T follicular helper cell (primary cell): Measurements from ENCODE around the gene A4GALT.

Experiments used
- DNase-seq: peaks from one replicate; pipeline ENCODE4 v3.0.0-alpha.2; 2020; ENCODE audit warnings: low read depth

Gene A4GALT

DNA sequence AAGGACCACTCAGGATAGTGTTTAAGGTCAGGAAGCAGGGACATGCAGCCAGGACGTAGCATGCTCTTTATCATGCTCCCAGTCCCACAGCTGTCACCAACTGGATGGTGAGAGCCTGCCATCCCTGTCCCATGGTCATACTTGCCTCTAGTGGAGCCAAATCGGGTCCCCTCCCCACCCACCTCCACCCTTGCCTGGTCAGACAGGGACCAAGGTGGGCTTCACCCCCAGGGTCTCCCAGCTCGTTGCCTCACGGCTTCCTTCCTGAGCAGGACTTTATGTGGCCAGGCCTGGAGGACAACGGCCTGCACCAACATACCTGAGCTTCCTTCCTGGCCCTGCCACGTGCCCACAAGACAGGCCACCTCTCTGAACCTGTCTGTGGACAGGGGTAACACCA lies 19.8 kb downstream of the A4GALT start:
- DNase-seq = no peak

- no peak for DNase-seq
These were observed 20.3 kb downstream of the A4GALT start for GRCh38 chr22:42700355-42700754.

DNA sequence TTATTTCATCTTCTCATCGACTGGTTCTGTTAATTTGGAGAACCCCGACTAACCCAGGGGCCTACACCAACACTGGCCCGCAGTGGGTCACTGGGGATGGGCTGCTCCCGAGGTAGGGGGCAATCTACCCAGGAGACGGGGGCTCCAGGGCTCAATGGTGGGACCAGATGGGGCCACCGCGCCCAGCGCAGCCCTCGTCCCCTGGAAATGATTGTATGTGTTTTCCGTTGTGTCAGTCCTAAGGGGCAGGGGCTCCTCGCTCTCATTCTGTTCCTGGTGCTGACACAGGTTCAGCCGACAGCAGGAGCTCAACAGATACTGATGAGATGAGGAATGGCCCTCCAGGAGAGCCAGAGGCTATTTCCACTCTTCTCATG lies 20.7 kb downstream of the A4GALT start:
- DNase-seq = no peak

DNA sequence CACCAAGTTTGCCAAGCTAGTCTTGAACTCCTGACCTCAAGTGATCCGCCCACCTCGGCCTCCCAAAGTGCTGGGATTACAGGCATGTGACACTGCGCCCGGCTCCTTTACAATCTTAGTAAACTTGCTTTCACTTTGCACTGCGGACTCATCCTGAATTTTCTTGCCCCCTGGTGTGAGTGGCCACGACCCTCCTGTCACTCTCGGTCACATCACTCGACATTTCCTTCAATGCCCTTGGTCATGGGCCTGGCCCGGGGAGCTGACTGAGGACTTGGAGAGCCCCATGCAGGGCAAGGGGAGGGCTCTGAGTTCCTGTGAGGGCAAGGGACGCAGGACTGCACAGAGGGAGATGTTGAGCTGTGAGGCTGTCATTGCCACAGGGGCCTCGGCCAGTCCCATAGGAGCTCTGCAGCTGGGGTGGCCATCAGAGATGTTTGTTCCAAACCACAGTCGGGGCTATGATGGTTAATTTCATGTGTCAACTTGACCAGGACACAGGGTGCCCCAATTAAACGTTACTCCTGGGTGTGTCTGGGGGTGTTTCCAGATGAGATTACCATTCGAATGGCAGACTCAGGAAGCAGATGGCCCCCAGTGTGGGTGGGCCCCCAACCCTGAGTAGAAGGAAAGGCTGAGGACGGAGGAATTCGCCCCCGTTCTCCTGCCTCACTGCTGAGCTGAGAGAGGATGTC lies 21.2 kb downstream of the A4GALT start:
- no peak for DNase-seq

DNA sequence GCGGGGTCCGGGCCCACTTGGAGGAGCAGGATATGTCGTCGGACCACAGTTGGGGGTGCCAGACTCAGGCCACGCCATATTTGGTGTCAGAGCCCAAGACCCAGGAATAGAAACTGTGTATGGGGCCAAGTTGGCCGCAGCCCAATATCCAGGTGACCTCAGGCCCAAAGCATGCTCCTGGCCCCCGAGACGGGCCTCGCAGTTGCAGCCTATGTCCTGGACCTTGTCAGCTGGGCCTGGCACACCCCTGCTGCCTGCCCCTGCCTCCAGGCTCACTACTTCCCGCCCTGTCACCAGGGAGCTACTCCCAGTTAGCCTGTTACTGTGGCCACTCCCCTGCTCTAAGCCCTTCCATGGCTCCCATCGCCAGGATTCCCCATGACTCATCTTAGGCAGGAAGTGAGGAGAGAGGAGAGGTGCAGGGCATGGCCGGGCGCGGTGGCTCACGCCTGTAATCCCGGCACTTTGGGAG lies 23.1 kb downstream of the A4GALT start:
- DNase-seq = no peak

- no peak for DNase-seq
These were observed 24.2 kb downstream of the A4GALT start for GRCh38 chr22:42696331-42696967.

DNA sequence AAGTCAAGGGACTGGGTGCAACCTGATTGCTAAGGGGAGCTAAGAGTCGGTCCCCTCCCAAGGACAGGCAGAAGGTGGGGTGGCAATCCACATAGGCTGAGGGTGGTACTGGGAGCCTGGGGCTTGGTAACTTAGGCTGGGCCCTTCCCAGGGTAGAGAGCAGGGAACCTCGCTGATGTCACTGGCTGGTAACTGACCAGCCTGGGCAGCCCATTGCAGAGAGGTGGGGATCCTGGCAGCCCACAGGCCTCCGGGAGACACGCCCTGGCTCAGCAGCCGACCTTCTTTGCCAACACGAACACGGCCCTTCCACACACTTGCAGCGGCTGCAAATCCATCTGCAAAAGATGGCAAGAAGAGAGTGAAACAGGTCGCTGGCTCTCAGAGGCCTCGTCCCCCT lies 25.4 kb downstream of the A4GALT start:
- no peak for DNase-seq

DNA sequence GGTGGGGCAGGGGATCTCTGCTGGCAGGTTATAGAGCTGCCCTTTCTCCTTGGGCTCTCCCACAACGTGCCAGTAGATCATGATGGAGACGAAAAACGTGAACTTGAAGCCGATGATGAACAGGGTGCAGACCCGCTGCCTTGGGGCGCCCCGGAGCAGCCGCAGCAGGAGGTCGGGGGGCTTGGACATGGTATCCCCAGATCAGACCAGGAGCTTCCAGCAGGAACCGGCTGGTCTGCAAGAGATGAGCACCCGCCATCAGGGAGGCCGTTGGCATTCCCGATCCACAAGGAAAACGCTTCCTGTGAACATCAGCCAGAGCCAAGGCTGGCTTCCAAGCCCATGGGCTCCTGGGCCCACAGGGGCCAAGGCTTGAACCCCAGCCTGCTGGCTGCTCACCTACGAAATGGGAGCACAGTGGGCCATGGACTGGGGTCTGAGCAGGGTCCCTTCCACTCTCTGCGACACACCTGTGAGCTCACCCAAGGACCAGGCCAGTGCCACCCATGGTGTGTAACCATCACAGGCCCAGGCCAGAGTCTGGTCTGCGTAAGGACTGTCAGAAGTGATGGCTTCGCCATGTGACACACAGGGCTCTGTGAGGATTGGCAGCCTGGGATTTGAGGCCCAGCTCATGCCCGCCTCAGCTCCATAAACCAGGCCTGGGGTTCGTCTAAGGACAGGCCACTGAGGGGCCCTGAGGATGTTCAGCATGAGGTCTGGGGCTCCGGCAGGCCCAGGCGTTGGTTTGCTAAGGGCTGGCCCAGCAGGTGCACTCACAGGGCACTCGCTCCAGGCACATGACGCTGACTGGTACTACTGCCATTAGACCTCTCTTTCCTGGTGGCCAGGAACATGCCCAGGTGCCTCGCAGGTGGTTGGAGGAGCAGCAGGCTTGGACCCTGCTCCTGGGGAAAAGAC lies 26.6 kb downstream of the A4GALT start:
- no peak for DNase-seq

- DNase-seq = no peak
These were observed 27.5 kb downstream of the A4GALT start for GRCh38 chr22:42693055-42693762.

- no peak for DNase-seq
These were observed 28.2 kb downstream of the A4GALT start for GRCh38 chr22:42692239-42693054.

- no peak for DNase-seq
These were observed 29.2 kb downstream of the A4GALT start for GRCh38 chr22:42691440-42691839.

DNA sequence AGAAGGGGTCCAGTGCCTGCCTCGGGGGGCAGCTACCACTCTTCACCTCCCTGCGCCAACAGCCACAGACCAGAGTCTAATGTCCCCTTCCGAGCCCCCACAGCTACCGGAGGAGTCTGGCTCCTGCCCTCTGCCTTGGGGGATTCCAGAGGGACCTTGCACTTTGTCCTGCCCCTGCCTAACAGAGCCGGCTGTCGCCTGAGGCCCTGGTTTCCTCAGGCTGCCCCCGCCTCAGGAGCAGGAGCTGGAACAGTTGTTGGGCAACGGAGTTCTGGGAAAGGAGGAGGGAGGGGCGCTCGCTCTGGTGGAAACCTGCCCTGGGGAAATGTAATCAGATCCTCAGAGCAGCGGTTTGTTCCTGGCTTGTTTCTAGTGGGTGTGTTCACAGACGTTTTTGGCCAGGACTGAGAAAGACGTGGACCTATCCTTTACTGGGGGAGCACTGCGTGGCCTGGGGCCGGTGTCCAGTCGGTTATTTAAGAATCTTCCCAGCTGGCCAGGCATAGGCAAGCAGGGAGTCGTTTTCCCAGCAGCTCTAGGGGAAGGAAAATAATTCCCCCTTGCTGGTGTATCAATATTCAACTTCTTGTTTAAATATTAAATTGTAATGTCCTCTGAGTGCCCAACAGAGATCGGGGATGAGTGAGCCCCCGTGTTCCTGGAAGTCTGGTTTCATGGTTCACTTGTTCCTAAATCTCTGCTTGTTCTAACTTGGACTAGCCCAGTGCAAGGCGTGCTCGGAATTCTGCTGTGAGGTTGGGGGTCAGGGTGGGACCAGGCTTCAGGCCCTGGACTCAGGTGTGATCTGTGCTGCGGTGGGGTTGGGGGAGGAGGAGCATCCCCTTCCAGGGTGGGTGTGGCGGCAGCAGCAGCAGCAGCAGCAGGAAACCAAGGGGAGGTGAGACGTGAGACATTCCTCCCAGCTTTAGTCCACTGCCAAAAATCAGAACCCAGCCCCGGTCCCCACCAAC lies 32.1 kb downstream of the A4GALT start:
- DNase-seq = no peak

DNA sequence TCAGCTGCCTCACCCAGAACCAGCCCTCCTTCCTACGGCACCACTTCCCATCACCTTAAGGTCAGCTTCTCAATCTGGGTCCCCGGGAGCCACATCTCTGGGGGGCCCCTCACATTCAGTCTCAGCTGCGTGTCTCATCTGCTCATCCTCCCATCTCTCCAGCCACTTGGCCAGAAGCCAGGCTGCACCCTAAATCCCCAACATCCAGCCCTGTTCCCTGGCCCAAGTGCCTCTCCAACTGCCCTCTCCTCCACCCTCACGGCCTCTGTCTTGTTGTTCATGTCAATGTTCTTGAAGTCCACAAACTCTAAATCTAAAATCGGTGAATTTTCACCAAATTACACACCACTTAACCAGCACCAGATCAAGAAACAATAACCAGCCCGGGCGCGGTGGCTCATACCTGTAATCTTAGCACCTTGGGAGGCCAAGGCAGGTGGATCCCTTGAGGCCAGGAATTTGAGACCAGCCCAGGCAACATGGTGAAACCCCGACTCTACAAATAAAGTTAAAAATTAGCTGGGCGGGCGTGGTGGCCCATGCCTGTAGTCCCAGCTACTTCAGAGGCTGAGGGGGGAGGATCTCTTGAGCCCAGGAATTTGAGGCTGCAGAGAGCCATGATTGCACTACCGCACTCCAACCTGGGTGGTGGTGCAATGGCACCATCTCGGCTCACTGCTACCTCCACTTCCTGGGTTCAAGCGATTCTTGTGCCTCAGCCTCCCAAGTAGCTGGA lies 33.7 kb downstream of the A4GALT start:
- no peak for DNase-seq

DNA sequence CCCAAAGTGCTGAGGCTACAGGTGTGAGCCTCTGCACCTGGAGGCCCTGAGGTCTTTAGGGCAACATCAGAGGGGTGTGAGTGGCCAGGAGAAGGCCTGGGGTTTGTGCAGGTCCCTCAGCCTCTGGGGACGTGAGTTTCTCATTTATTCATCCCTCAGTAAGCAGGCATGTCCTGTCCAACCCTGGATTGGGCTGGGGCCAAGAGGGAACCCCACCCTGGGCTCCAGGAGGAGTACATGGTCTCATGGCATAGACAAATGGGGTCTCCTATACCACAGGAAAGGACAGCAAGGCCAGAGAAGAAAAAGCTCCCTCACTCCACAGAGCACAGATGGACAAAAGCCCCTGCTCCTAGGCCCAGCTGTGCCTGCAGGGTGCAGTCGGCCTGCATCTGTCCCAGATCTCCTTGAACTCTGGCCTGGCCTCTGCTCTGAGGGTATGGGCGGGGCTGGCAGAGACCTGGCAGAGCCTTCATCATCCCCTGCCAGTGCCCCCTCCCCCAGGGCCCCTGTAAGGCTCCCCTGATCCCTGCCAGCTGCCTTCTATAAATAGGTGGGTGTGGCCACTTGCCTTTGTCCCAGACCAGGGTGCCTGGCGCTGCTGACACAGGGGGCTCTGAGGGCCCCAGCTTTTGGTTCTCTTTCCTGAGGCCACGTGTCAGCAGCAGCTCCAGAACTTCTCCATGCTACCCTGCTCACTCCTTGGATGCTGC lies 34.6 kb downstream of the A4GALT start:
- DNase-seq = no peak

DNA sequence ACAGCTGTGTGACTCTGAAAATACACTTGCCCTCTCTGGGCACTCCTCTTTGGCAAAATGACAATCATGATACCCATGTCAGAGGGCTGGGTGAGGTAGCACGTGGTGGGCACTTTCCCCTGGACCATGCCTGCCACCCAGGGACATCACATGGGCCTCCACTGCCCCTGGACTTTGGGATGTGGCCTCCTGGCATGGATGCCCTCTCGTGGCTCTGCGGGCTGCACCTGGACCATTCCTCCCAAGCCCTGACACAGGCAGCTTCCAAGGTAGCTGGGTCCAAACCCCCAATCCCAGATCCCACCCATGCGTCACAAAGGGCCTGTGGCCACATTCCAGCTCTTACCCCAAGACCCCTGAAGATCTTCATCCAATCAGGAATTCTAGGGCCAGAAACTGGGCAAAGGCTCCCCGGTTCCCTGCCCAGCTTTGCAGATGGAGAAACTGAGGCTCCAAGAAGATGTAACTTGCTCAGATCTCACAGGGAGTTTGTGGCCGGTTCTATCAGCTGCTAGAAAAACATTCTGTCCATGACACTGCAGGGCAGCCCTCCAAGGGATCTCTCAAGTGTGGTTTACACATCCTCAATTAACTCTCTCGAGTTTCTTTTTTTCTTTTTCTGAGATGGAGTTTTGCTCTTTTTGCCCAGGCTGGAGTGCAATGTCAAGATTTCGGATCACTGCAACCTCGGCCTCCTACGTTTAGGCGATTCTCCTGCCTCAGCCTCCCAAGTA lies 36.0 kb downstream of the A4GALT start:
- DNase-seq = no peak

DNA sequence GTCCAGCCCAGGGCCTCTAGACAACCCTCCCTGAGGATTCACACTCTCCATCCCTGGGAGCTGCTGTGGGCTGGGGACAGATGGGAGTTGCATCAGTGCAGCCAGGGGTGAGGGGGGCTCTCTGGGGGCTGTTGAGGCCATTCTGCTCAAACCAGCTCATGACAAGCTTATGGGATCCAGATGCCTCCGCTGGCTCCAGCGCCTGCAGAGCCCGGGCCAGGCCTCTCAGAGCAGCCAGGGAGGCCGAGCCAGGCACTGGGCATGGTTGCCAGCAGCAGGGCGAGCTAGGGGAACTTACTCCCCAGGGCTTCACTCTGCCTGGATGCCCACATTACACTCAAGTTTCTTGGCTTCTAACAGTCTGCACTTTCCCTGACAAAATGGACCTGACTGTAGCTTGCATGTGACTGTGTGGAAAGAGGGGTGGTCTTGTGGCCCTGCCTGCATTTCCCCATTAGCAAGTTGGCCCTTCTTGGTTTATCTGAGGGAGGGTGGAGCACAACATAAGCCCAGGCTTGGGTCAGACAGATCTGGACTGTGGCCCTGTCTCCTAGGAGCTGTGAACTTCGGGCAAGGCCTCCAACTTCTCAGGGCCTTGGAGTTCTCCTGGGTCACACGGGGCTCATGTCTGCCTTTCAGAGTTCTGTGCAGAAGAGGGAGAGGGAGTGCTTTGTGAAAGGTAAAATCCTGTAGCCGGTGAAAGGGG lies 36.9 kb downstream of the A4GALT start:
- no peak for DNase-seq

DNA sequence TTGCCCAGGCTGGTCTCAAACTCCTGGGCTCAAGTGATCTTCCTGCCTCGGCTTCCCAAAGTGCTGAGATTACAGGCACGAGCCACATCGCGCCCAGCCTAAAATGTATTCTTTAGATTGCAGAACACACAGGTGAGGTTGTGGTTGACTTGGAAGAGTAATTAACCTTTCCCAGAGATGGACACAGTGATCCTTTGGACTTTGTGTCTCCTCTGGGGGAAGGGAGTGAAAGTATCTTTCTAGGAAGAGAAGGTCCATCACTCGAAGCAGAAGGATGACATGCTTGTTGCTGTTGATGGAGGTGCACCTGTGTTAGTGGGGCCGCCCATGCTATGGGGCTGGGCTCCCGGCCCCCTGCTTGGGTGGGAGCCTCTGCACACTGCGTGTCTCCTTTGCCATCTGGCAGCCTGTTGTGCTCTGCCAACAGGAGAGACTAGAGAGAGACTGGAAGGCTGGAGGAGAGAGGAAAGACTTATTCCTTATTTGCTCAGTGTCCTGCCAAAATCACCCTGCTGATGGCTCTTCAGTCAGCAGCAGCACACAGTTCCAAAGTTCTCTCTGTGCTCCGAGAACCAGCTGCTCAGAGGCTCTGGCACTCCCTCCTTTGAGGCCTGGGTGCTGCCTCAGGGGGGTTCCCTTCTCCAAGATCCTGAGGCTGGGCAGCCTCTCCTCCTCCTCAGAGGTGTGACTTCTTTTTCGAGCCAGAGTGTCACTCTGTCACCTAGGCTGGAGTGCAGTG lies 38.4 kb downstream of the A4GALT start:
- DNase-seq = no peak
